GM23248 (cell line): Measurements from ENCODE around the gene CHST9. TPM values are rescaled to one million over a fixed set of nuclear protein-coding genes. Genes with fewer than 3 reads are reported as not detected.

Experiments used
- DNase-seq: peaks from one replicate; pipeline ENCODE4 v3.0.0-alpha.2; 2015
- H2AFZ ChIP-seq: fragments of 200-600 bp; sonication (generic); 2 replicates; pipeline ENCODE4 v1.6.1; 2016; ENCODE audit warnings: antibody characterized with exemption
- H3F3A ChIP-seq: fragments of 200-600 bp; sonication (generic); 2 replicates; pipeline ENCODE4 v1.6.1; 2016; ENCODE audit warnings: mild to moderate bottlenecking, antibody characterized with exemption, mixed run types; ENCODE audit not compliant: insufficient read depth
- H3K27ac ChIP-seq: fragments of 200-600 bp; sonication (generic); 2 replicates; pipeline ENCODE4 v1.5.1; 2016; ENCODE audit warnings: mild to moderate bottlenecking
- H3K27me3 ChIP-seq: fragments of 200-600 bp; sonication (generic); replicated peaks from 2 replicates; pipeline ENCODE4 v1.6.1; 2016; ENCODE audit warnings: mild to moderate bottlenecking; ENCODE audit not compliant: insufficient read depth
- H3K36me3 ChIP-seq: fragments of 200-600 bp; sonication (generic); 2 replicates; pipeline ENCODE4 v1.6.1; 2016; ENCODE audit warnings: low read depth, mild to moderate bottlenecking
- H3K4me1 ChIP-seq: fragments of 200-600 bp; sonication (generic); 2 replicates; pipeline ENCODE4 v1.6.1; 2016; ENCODE audit warnings: mild to moderate bottlenecking; ENCODE audit not compliant: insufficient read depth
- H3K4me2 ChIP-seq: fragments of 200-600 bp; sonication (generic); one replicate; pipeline ENCODE4 v1.6.1; 2016; ENCODE audit warnings: mild to moderate bottlenecking; ENCODE audit not compliant: unreplicated experiment
- H3K4me3 ChIP-seq: fragments of 200-600 bp; sonication (generic); 2 replicates; pipeline ENCODE4 v1.5.1; 2016; ENCODE audit warnings: mild to moderate bottlenecking
- H3K79me2 ChIP-seq: fragments of 200-600 bp; sonication (generic); 2 replicates; pipeline ENCODE4 v1.6.1; 2016; ENCODE audit warnings: mild to moderate bottlenecking; ENCODE audit not compliant: insufficient read depth
- H3K9ac ChIP-seq: fragments of 200-600 bp; sonication (generic); 2 replicates; pipeline ENCODE4 v1.6.1; 2016; ENCODE audit warnings: mild to moderate bottlenecking
- H3K9me2 ChIP-seq: fragments of 200-600 bp; sonication (generic); 2 replicates; pipeline ENCODE4 v1.6.1; 2016; ENCODE audit warnings: mixed run types, mild to moderate bottlenecking, moderate library complexity; ENCODE audit not compliant: insufficient read depth
- H3K9me3 ChIP-seq: fragments of 200-600 bp; sonication (generic); one replicate; pipeline ENCODE4 v1.6.1; 2017; ENCODE audit warnings: low read depth
- H4K20me1 ChIP-seq: fragments of 200-600 bp; sonication (generic); 2 replicates; pipeline ENCODE4 v1.6.0; 2016; ENCODE audit not compliant: insufficient read depth
- EZH2 ChIP-seq: fragments of 200-600 bp; sonication (generic); IDR thresholded peaks from 2 replicates; pipeline ENCODE4 v1.6.1; 2018; ENCODE audit warnings: antibody characterized with exemption, mild to moderate bottlenecking; ENCODE audit not compliant: insufficient read depth, poor library complexity, severe bottlenecking
- EZH2phosphoT487 ChIP-seq: fragments of 200-600 bp; sonication (generic); IDR thresholded peaks from 2 replicates; pipeline ENCODE4 v1.6.1; 2018; ENCODE audit warnings: antibody characterized with exemption, moderate library complexity, mild to moderate bottlenecking, low read depth; ENCODE audit not compliant: insufficient read depth
- WGBS, 2 experiments: methylation state at CpG; one replicate each; pipeline ENCODE4 v1.1.6; 2015 to 2017; ENCODE audit warnings: low lambda C conversion rate in 2 of 2, low coverage in 1 of 2; ENCODE audit errors: missing lambda C conversion rate in 2 of 2; 5-methylcytosine and 5-hydroxymethylcytosine counted together
- in situ Hi-C: fragments of 300-500 bp; cut with MboI; formaldehyde crosslinking; loops from 2 replicates; pipeline ENCODE4 v1.15.0; 2020
- polyA plus RNA-seq: library from polyadenylated mRNA; unstranded; fragments of >200 nt; fragmentation: Nextera tagmentation; extraction: Ambion mirVana; gene quantifications from 2 replicates; pipeline ENCODE4 v1.2.1, GENCODE V29; 2016
- total RNA-seq: library from RNA; depleted of rRNA; stranded (reverse); fragments of >200 nt; shearing (Covaris generic); gene quantifications from 2 replicates; pipeline ENCODE4 v1.2.3, GENCODE V29; 2014

CHST9 gene
- total and polyA plus RNA-seq, 2 experiments from 2014 or later, result not detected

DNA sequence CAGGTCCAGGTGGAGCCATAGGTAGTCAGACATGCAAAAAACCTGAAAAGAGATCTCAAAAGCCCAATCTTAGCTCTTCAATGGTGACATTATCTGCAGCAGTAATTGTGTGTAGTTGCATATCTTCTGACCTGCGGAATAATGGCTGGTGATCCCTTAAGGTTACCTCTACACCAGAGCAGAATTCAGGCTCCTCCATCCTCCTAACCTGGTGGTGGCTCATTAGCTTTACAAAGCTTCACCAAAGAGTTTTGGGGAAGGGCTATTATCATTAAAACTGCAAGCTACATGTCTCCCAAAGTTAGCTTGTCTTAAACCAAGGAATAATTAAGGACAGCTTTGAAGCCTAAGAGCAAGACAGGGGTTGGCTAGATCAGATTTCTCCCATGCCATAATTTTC is 42.6 kb upstream of the CHST9 start:
- Histone ChIP-seq H3K27ac (no peak overlapping the region), H3K9me3 (no peaks in the 10 kb centered on the region), H3K4me1 (no peaks in the 10 kb centered on the region), H3F3A (no peaks in the 10 kb centered on the region), H3K9ac (no peak overlapping the region), H3K9me2 (no peaks in the 10 kb centered on the region), H3K4me3 (no peak overlapping the region), H3K27me3 (no peaks in the 10 kb centered on the region), H4K20me1 (no peaks in the 10 kb centered on the region), H3K4me2 (no peak overlapping the region), H3K79me2 (no peaks in the 10 kb centered on the region), H2AFZ (no peak overlapping the region), H3K36me3 (no peaks in the 10 kb centered on the region)
- TF ChIP-seq EZH2 (no peak), EZH2phosphoT487 (no peak)
- in situ Hi-C loops, result no loop called here
- DNase-seq, result no peak
- 11 to 21% methylated on average over 1 of the region's 1 CpG for WGBS, 2 experiments

DNA sequence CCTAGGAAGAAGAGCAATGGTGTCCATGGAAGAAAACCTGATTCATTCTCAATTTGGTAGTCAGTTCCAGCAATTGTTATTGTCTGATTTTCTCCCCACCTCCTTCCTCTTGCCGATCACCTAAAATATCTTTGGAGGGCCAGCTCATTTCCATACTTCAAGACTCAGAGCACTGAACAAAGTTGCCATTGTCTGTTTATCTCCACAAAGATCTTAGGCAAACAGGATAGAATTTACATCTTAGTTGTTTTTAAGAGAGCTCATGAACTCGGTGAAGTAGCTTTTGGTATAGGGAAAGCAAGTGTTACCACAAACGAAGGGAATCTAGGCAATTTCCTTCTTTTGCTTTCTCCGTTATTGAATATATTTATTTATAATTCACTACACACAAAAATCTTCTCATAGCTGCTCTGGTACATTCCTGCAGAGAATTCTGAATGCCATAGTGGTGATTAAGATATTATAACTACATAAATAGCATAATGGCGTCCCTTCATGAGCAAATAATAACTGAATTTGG is 41.5 kb upstream of the CHST9 start:
- H3K9ac ChIP-seq, result no peak overlapping the region
- no peak overlapping the region for H3K4me2 ChIP-seq
- no peaks in the 10 kb centered on the region for H3K4me1 ChIP-seq
- no peaks in the 10 kb centered on the region for H3K9me2 ChIP-seq
- no peaks in the 10 kb centered on the region for H3K36me3 ChIP-seq
- 39 to 41% methylated on average over 5 of the region's 5 CpGs for WGBS, 2 experiments
- H3K27me3 ChIP-seq, result no peaks in the 10 kb centered on the region
- in situ Hi-C loops, result no loop called here
- DNase-seq, result no peak
- no peaks in the 10 kb centered on the region for H3K9me3 ChIP-seq
- TF ChIP-seq EZH2phosphoT487 (no peak), EZH2 (no peak)
- H3K4me3 ChIP-seq, result no peak overlapping the region
- H3F3A ChIP-seq, result no peaks in the 10 kb centered on the region
- H2AFZ ChIP-seq, result no peak overlapping the region
- H4K20me1 ChIP-seq, result no peaks in the 10 kb centered on the region
- no peaks in the 10 kb centered on the region for H3K79me2 ChIP-seq
- H3K27ac ChIP-seq, result no peak overlapping the region

DNA sequence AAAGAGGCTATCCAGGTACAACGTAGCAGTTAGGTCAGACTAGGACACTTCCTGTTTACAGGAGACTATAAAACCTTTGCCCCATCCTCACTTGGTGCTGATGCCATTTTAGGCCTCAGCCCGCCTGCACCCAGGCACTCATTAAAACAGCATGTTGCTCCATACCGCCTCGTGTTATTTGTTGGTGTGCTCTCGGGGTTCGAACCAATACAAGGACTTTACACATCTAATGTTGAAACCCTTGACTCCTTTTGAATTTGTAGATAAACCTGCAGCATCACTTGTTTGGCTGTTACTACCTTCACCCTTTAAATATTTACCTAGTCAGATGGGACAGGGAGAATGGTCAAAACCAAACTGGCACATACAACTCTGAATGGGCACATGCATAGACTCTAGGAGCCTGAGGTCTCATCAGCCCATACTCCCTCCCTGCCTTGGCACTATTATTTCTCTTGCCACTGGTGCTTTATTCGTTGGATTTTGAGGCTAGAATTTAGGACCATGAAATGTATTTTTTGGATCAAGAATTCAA is 40.9 kb upstream of the CHST9 start:
- Histone ChIP-seq H3K4me1 (no peaks in the 10 kb centered on the region), H3K9ac (no peak overlapping the region), H3K79me2 (no peaks in the 10 kb centered on the region), H3F3A (no peaks in the 10 kb centered on the region), H3K36me3 (no peaks in the 10 kb centered on the region), H3K27me3 (no peaks in the 10 kb centered on the region), H3K9me3 (no peaks in the 10 kb centered on the region), H2AFZ (no peak overlapping the region), H3K27ac (no peak overlapping the region), H3K9me2 (no peaks in the 10 kb centered on the region), H4K20me1 (no peaks in the 10 kb centered on the region), H3K4me2 (no peak overlapping the region), H3K4me3 (no peak overlapping the region)
- in situ Hi-C loops, result no loop called here
- no peak for DNase-seq
- TF ChIP-seq EZH2 (no peak), EZH2phosphoT487 (no peak)
- WGBS, 2 experiments, result 30 to 36% methylated on average over 7 of the region's 7 CpGs

GRCh38 chr18:27223526-27224291 is 38.6 kb upstream of the CHST9 start:
- H3K27ac ChIP-seq, result no peak overlapping the region
- no peaks in the 10 kb centered on the region for H3K36me3 ChIP-seq
- H3F3A ChIP-seq, result no peaks in the 10 kb centered on the region
- no peak overlapping the region for H3K9ac ChIP-seq
- WGBS, 2 experiments, result 17 to 25% methylated on average over 4 of the region's 4 CpGs
- H3K79me2 ChIP-seq, result no peaks in the 10 kb centered on the region
- no peaks in the 10 kb centered on the region for H3K4me1 ChIP-seq
- H3K4me2 ChIP-seq, result no peak overlapping the region
- no peaks in the 10 kb centered on the region for H3K27me3 ChIP-seq
- no peaks in the 10 kb centered on the region for H4K20me1 ChIP-seq
- H2AFZ ChIP-seq, result no peak overlapping the region
- H3K9me2 ChIP-seq, result no peaks in the 10 kb centered on the region
- no peak overlapping the region for H3K4me3 ChIP-seq
- no peaks in the 10 kb centered on the region for H3K9me3 ChIP-seq
- no peak for DNase-seq
- TF ChIP-seq EZH2, result no peak
- in situ Hi-C loops, result no loop called here
